Kidney epithelial cell (primary cell): ENCODE data around the gene ICA1. TPM values are rescaled to one million over a fixed set of nuclear protein-coding genes. Genes with fewer than 3 reads are reported as not detected.
"Not testable (repeated sequence)": the region's sequence is repeated elsewhere in the genome, so short reads cannot be mapped to it uniquely, and the experiment has no call there.

ENCODE experiments used
- DNase-seq: peaks from one replicate; pipeline ENCODE4 v3.0.0-alpha.2; 2010; ENCODE audit warnings: low read depth
- H3K27me3 ChIP-seq: 2 replicates; pipeline ENCODE4 v1.6.0; 2011; ENCODE audit warnings: low read length; ENCODE audit not compliant: control insufficient read depth, insufficient read depth
- H3K36me3 ChIP-seq: 2 replicates; pipeline ENCODE4 v1.5.1; 2011; ENCODE audit warnings: low read length; ENCODE audit not compliant: control insufficient read depth, insufficient read depth
- H3K4me3 ChIP-seq: 2 replicates; pipeline ENCODE4 v1.5.1; 2011; ENCODE audit warnings: low read depth, mild to moderate bottlenecking, control low read depth, low read length
- CTCF ChIP-seq: IDR thresholded peaks from 2 replicates; pipeline ENCODE4 v1.5.1; 2011; ENCODE audit warnings: mild to moderate bottlenecking, moderate library complexity, low read length, control low read depth, inconsistent platforms; ENCODE audit not compliant: insufficient read depth, poor library complexity, severe bottlenecking
- total RNA-seq: library from RNA; depleted of rRNA; stranded (reverse); fragments of >200 nt; gene quantifications from 2 replicates; pipeline ENCODE4 v1.2.3, GENCODE V29; 2015

Gene ICA1
- 20.7 and 22.1 TPM in 2 replicates for total RNA-seq

- no peak for DNase-seq
- H3K4me3 ChIP-seq, result peak within 1 kb of the TSS; percentile 81
- H3K36me3 ChIP-seq, result no peaks in the 10 kb centered on the region
- no peaks in the 10 kb centered on the region for H3K27me3 ChIP-seq
- TF ChIP-seq CTCF, result no peak
Measured at GRCh38 chr7:8261711-8262695, at the start of gene ICA1. Gene ICA1 (minus strand): TSS chr7:8262167. CDS start chr7:8235926, 26,241 bp downstream.

- TF ChIP-seq CTCF, result no peak
- no peak for DNase-seq
- Histone ChIP-seq H3K4me3 (no peak overlapping the region), H3K36me3 (no peaks in the 10 kb centered on the region), H3K27me3 (no peaks in the 10 kb centered on the region)
Measured at GRCh38 chr7:8310876-8311275, 48.9 kb upstream of the ICA1 start.

GRCh38 chr7:8305625-8306388 is 43.8 kb upstream of the ICA1 start:
- H3K4me3 ChIP-seq, result no peak overlapping the region
- TF ChIP-seq CTCF, result no peak

GRCh38 chr7:8305104-8305503 is 43.1 kb upstream of the ICA1 start:
- no peak overlapping the region for H3K4me3 ChIP-seq
- no peak for DNase-seq
- no peaks in the 10 kb centered on the region for H3K36me3 ChIP-seq
- no peak for TF ChIP-seq CTCF
- no peaks in the 10 kb centered on the region for H3K27me3 ChIP-seq

More at GRCh38 chr7:8305625-8306388, 43.8 kb upstream of the ICA1 start:
- H3K27me3 ChIP-seq, result no peaks in the 10 kb centered on the region
- no peak for DNase-seq
- H3K36me3 ChIP-seq, result no peaks in the 10 kb centered on the region

- no peak for DNase-seq
- Histone ChIP-seq H3K27me3 (no peaks in the 10 kb centered on the region), H3K4me3 (no peak overlapping the region), H3K36me3 (no peaks in the 10 kb centered on the region)
- no peak for TF ChIP-seq CTCF
Measured at GRCh38 chr7:8303904-8304528, 42.0 kb upstream of the ICA1 start.

- H3K27me3 ChIP-seq, DNase-seq, H3K36me3 ChIP-seq, H3K4me3 ChIP-seq: not testable (repeated sequence)
Measured at GRCh38 chr7:8297023-8297422, 35.1 kb upstream of the ICA1 start.
